Activated CD4-positive, alpha-beta T cell treated with anti-CD3 and anti-CD28 coated beads, Interleukin-2, Interleukin-4, amounts not matched to agents 100 ng/mL and 50 ng/mL, durations not matched to agents 16 hours and 8 hours (primary cell): ENCODE measurements around the gene COIL.
"Not testable (repeated sequence)": the region's sequence is repeated elsewhere in the genome, so short reads cannot be mapped to it uniquely, and the experiment has no call there.

Experiments used
- DNase-seq: peaks from one replicate; pipeline ENCODE4 v3.0.0-alpha.2; 2020; ENCODE audit warnings: low spot score

Gene COIL

GRCh38 chr17:56978441-56979090 is 17.7 kb upstream of the COIL start:
- DNase-seq: peak; percentile 40

- DNase-seq: peak; percentile 81
Observed at GRCh38 chr17:56977673-56978395, 17.0 kb upstream of the COIL start, which contains the start of gene SCPEP1. SCPEP1 (plus strand) TSS chr17:56978131; CDS start chr17:56978160, 29 bp downstream.

- no peak for DNase-seq
Observed at GRCh38 chr17:56976941-56977608, 16.2 kb upstream of the COIL start.

GRCh38 chr17:56975656-56976055 is 14.8 kb upstream of the COIL start:
- no peak for DNase-seq

GRCh38 chr17:56974055-56974454 is 13.2 kb upstream of the COIL start:
- DNase-seq: no peak

DNA sequence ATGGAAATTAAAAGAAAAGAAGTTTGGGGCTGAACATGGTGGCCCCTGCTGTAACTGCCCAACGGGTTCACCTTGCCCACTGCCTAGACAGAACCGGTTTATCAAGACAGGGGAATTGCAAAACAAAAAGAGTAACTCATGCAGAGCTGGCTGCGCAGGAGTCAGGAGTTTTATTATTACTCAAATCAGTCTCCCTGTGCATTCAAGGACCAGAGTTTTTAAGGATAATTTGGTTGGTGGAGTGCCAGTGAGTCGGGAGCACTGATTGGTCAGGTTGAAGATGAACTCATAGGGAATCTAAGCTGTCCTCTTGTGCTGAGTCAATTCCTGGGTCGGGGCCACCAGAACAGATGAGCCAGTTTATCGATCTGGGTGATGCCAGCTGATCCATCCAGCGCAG is 12.7 kb upstream of the COIL start:
- DNase-seq: no peak

GRCh38 chr17:56972111-56972730 is 11.4 kb upstream of the COIL start:
- no peak for DNase-seq

GRCh38 chr17:56970974-56971373 is 10.1 kb upstream of the COIL start:
- DNase-seq: no peak

- DNase-seq: no peak
Observed at GRCh38 chr17:56966338-56966737, 5.5 kb upstream of the COIL start.

DNA sequence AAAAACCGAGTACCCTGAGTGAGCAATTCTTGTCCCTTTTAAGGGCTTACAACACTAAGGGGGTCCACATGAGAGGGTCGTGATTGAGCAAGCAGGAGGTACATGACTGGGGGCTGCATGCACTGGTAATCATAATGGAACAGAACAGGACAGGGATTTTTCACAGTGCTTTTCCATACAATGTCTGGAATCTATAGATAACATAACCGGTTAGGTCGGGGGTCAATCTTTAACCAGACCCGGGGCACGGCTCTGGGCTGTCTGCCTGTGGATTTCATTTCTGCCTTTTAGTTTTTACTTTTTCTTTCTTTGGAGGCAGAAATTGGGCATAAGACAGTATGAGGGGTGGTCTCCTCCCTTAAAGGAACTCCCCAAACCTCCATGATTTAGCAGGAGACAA is 4.8 kb upstream of the COIL start:
- DNase-seq: not testable (repeated sequence)

- DNase-seq: not testable (repeated sequence)
Observed at GRCh38 chr17:56965241-56965640, 4.4 kb upstream of the COIL start.

- no peak for DNase-seq
Observed at GRCh38 chr17:56956992-56957391, 3.9 kb downstream of the COIL start.

DNA sequence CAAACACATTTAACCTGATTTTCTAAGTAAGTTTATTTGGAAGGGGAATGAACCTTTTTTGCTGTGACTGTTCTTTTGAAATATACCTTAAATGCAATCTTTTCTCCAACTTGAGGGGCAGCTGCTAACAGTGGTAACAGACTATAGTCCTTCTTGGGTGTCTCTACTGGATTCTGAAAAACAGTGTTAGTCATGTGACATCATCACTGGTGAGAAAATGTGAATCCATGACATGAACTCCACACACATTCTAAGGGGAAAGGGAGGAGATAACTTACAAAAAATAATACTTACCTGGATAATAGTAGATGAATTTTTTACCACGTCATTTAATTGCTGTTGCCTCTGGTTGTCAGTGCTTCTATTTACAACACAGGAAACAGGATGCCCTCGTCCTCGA is 11.3 kb downstream of the COIL start:
- DNase-seq: no peak

GRCh38 chr17:56948491-56948890 is 12.4 kb downstream of the COIL start:
- no peak for DNase-seq

DNA sequence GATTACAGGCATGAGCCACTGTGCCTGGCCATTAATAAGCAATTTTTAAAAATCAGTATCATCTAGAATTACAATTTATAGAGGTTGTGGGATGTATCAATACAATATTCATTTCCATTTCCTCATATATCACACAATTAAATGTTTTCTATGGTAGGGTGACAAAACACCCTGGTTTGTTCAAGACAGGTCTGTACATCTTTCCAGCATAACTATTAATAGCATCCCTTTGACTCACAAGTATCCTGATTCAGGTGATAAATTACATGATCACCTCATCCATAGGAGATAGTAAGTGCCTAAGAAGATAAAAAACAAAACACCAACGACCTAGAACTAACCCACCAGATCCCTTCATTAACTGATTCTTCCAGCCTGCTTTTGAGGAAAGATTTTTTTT is 13.1 kb downstream of the COIL start:
- no peak for DNase-seq

DNA sequence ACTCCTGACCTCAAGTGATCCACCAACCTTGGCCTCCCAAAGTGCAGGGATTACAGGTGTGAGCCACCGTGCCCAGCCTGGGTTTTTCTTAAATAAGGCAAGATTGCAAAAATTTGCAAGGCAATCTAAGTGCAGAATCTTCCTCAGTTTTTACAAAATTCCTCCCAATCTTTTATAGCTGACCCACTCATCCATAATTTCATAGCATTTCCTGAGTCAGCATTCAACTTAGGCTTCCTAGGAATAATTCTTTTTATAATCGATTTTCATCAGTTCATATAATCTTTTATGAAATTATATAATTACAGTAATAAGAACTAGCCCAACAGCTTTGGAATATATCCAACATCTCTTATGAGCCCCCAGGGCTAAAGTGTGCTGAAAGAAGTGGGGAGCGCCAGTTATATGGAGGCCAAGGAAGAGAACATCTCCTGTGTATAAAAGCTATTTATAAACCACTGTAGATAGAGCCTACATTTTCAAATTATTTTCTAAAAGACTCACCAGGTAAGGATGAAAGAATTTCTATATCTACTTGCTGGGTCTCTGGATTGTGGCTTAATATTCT is 14.8 kb downstream of the COIL start:
- DNase-seq: no peak

GRCh38 chr17:56943505-56944125 is 17.2 kb downstream of the COIL start:
- DNase-seq: no peak

DNA sequence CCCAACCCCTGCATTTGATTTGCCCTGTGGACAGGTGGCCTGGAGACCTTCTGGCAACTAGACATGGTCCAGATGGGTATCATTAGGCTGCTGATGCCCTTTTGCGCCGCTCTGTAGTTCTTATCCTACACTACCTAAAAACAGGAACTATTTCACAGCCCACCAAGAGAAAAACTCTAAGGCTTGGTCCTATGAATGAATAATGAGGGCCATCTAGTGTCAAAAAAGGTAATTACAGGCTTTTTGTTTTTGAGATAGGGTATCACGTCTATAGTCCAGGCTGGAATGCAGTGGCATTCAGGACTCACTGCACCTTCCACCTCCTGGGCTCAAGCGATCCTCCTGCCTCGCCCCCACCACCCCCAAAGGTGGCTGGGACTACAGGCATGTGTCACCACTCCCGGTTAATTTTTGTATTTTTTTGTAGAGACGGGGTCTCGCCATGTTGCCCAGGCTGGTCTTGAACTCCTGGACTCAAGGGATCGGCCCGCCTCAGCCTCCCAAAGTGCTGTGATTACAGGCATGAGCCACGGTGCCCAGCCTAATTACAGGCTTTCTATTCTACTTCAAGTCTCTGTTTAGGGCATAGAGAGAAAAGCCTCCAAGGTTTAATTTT is 20.9 kb downstream of the COIL start:
- peak; percentile 62 for DNase-seq

DNA sequence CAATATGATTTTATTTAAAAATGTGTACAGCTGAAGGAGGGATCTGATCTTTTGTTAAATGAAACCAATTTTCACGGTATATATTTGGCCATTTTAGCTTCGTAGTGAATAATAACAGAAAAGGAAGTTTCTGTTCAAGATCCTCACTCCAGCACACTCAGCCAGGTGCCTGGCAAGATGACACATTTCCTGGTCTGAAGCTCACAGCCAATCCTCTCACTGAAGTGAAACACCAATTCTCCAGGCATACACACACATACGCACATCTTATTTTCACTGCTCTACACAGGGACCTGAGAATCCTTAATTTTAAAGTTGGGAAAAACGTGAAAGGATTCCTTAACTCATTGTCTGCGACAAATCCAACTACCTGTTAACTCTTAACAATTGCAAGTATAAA is 22.6 kb downstream of the COIL start:
- DNase-seq: peak; percentile 24

- no peak for DNase-seq
Observed at GRCh38 chr17:56937687-56938086, 23.2 kb downstream of the COIL start.

GRCh38 chr17:56936697-56937322 is 24.0 kb downstream of the COIL start:
- no peak for DNase-seq
